NCI-H2081 treated with DMSO at 0.1 percent for 48 hours (cell line): Measurements from ENCODE around the gene GPD2.
A peak's percentile ranks its signal among the peaks of the same experiment; 100 is the strongest.

Experiments used
- DNase-seq: peaks from one replicate; lab custom pipeline; 2025; lab: John Stamatoyannopoulos, UW

The GPD2 gene

DNA sequence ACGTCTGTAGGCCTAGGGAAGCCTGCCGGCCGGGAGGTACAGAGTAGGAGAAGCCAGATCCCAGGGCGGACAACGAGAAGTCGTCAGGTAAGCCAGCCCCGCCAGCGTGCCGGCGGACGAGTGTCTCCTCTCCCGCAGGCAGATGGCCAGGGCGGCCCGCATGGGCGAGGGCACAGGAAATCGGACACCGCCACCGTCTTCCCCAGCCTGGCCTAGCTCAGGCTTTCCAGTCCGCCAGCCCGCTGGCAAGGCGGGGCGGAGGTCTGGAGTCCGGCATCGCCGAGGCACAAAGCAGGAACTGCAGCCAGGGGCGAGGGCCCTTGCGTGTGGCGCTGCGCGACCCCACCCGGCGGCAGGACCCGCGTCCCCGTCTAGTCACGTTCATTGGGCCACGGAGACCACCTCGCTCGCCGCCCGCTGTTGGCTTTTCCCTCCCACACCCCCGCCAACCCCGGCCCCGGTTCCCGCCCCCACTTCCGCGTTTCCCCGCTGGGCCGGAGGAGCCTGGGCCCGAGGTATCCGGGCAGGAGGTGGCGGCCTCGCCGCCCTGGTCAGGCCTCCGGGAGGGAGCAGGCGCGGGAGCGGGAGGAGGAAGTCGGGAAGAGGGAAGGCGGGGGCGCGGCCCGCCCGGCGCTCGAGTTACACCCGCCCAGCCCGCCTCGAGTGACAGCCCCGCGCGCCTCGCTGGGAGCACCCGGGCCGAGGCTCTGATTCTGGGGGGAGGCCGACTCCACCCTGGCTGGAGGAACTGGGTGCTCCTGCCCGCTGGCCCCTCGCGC is at the start of gene GPD2:
GPD2 (plus strand) TSS at position 662 of the 779 bp plus-strand sequence. CDS start 39,727 bp downstream, outside the sequence.
- no peak for DNase-seq

DNA sequence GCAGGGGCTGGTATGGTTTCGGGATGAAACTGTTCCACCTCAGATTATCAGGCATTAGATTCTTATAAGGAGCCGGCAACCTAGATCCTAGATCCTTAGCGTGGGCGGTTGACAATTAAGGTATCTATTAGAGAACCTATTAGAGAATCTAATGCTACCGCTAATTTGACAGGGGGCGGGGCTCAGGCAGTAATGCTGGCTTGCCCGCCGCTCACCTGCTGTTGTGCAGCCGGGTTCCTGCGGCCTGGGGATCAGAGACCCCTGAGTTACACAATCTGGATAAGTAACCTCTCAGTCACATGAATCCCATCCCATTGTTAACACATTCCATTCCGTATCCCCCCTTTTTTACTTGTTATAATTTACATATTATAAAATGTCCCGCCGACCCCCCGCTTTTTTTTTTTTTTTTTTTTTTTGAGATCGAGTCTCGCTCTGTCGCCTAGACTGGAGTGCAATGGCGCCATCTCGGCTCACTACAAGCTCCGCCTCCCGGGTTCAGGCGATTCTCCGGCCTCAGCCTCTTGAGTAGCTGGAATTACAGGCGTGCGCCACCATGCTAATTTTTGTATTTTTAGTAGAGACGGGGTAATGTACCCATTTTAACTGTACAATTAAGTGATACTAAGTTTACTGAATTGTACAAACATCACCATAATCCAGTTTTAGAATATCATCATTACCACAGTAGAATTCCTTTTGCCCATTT is 42.0 kb upstream of the GPD2 start:
- DNase-seq = no peak

DNA sequence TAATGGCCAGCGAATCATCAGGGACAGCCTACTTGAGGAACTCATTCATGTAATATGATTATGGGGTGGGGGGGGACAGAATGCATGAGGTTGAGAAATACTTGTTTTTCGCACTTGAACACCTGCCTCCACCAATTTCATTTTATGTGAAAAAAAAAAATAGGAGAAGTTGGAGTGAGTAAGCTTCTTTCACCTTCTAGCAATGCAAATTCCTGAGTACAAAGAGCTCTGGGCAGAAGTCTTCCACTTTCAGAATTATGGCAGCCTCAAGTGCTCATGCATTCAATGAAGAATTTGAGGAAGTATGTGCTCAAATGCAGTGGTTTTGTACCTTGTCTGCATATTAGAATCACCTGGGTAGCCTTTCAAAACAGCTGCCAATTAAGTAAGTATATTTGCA is 40.1 kb upstream of the GPD2 start:
- DNase-seq = no peak

DNA sequence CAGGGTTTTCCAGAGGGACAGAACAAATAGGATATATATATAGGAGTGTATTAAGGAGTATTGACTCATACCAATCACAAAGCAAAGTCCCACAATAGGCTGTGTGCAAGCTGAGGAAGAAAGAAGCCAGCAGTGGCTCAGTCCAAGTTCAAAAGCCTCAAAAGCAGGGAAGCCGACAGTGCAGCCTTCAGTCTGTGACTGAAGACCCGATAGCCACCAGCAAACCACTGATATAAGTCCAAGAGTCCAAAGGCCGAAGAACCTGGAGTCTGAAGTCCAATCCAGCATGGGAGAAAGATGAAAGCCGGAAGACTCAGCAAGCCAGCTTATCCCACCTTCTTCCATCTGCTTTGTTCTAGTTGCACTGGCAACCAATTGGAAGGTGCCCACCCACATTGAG is 39.0 kb upstream of the GPD2 start:
- DNase-seq = no peak

DNA sequence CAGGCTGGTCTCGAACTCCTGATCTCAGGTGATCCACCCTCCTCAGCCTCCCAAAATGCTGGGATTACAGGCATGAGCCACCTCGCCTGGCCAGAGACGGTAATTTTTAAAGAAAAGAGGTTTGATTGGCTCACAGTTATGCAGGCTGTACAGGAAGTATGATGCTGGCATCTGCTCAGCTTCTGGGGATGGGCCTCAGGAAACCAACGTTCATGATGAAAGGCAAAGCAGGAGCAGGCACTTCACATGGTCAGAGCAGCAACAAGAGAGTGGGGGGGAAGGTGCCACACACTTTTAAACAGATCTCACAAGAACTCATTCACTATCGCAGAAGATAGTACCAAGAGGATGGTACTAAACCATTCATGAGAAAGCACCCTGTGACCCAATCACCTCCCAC is 38.0 kb upstream of the GPD2 start:
- DNase-seq = no peak

DNA sequence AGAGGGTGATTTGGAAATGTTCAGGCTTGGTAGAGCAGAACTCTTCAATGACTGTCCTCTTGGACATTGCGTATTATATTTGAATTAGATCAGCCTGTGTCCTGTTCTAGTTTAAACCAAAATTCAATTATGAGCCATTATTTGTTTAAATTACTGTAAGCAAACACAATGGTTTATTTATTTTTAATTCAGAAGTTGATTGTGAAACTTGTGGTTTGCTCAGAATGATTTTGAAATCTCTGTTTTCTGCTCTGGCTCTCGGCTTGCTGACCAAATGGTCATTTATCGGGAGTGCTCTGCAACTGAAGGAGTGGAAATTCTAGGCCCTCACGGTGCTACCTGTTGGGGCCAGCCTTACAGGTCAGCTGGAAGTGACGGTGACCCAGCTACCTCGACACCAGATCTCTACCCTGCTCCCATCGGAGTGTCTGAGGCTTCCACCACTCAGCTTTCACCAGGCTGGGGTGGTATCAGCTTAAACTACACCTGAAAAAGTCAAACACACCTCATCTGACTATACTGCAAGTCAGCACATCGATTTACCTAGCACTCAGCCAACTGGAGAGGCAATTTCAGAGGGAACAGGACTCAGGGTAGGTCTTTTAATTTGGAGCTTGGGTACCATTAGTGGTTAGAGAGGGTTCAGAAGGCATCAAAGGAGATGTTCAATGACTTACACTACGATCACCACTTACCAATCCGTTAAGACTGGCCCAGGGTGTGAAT is 36.8 kb upstream of the GPD2 start:
- DNase-seq = no peak

DNA sequence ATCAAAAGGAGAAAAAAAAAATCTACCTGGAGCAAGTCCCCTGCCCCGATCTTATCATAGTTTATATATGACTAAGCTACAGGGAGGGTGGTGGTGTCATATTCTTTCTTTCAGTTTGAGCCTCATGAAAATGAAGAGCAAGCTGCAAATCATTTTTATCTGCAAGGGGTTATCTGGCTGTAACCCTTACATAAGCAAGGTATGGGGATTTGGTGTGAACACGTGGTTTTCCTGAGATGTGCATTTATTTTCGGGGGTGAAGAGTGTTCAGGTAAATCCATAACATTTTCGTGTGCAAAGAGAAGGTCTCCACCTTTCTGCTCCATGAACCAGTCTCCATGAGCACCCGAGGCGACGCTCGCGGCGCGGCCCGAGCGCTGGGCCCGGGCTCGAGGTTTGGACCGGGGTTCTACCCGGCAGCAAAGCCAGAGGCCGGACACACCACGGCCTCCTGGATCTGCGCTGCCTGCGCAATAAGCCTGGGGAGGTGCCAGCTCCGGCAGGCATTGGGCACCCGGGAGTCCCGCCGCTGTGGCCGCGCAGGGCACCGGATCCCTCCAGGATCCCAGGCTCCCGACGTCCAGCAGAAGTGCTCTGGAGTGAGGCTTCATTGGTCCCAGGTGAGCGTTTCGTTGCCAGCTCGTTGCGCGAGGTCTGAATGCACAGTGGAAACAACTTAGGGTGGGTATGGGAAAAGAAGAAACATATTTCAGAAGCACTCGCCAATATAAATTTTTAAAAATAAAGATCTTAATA is 36.1 kb upstream of the GPD2 start:
- DNase-seq = peak; percentile 67

DNA sequence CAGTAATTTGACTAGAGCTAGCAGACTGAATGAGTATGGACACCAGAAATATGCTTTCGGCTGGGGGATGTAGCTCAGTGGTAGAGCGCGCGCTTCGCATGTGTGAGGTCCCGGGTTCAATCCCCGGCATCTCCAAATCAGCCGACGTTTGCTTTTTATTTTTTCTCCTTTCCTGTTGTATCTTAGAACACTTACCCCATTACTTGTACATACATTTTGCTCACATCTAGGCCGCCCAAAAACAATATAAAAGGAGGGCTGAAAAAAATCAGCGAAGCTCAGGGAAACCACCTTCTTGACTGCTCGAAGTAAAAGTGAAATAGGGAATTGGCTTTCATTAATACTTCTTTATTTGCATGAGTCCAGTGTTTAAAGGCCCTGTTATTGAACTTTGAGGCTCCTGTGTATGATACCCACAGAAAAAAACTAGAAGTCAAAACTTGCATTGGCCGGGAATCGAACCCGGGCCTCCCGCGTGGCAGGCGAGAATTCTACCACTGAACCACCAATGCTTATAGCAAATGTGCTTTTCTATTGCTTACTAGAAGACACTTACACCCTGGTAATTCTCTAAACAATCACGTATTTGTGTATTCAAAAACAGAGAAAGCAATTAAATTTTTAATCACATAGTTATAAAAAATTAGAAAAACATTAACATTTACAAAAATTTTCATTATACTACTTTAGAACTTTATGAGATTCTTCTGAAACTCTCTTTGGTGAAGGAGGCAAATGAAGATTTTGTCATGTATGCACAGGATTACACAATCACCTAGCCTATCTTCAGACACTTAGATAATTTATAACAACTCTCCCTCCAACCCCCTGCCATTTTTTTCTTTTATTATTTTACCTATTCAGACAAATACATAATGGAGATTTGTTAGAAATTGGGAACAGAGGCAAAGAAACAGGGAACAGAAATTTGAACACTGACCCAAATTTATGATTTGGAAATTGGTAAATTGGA is 35.2 kb upstream of the GPD2 start:
- DNase-seq = peak; percentile 62

DNA sequence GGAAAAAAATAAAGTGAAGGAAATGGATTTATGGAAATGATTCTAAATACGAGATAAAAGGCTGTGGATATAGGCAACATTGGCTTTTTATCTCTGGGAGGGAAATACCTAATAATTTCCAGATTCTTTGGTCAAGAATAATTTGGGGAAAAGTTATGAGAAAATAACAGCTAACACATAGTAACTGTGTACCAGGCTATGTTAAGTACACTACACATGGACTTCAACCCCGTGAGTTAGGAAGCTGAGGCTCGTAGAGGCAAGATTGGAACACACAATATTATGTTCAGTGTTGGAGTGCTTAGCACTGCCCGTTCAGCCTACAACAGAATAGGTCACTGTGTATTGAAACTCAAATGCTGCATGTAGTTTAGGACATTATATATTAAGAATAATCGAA is 34.3 kb upstream of the GPD2 start:
- no peak for DNase-seq

DNA sequence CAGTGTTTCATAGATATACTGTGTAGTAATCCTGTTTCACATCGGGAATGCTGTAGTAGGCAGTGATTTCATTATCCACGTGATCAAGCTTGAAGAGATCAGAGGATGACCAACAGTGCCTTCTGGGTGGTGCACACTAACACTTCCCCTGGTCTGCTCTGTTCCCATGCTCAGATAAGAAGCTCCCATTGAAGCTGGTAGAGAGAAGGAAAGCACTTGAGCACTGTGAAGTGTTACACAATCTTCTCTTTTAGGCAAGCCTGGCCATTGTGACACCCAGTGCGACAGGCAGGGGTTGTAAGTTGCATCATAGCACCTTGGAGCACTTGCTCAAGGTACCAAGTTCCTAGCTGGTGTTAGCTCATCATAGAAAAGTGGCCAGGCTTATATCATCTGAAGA is 30.6 kb upstream of the GPD2 start:
- no peak for DNase-seq

DNA sequence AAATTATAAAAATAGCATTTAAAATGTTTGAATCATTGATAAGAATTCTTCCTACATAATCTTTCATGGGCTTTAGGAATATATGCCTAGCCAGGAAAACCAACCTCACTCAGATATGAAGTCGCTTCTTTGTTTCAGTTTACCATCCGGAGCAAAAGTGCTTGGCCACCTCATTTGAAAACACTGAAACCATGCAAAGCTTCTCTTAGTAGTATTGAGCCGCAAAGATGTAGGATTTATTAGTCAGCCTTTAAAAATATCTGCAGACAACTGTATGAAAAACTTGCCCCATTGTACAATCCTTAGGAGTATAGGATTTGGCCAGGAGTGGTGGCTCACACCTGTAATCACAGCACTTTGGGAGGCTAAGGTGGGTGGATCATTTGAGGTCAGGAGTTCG is 24.3 kb upstream of the GPD2 start:
- no peak for DNase-seq

DNA sequence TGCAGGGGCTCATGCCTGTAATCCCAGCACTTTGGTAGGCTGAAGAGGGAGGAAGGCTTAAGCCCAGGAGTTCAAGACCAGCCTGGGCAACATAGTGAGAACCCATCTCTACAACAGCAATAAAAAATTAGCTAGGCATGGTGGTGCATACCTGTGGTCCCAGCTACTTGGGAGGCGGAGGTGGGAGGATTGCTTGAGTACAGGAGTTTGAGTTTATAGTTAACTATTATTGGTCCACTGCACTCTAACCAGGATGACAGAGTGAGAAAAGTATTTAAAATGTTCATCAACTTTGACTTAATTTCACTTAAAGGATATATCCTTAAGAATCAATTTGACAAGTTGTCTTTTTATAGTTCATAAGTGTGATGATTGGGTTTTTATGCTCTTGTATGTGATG is 14.3 kb upstream of the GPD2 start:
- no peak for DNase-seq

DNA sequence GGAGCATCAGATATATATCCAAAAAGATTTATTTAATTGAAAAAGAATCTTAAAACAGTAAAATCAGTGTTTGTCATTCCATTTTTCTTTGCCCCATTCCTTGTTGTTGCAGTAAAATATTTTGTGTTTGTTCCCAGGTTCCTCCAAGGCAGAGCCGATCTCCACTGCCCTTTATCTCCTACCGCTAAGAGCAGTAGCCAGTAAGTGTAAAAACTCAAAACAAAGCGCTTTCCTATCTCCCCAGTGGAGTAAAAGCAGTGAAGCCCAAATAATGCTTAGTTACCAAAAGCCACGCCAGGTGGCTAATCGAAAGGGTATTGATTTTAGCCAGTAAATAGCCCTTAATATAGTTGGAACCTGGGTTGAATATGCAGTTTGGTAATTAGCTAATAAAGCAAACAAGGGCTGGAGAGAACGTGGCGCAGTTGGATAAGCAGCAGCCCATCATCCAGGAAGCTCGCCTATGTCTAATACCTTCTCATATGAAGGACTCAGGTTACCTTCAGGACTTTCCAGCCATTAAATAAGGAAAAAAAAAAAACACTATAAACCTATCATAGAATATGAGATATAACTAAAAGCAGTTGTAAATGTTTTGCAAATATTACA is 12.4 kb upstream of the GPD2 start:
- DNase-seq = no peak

DNA sequence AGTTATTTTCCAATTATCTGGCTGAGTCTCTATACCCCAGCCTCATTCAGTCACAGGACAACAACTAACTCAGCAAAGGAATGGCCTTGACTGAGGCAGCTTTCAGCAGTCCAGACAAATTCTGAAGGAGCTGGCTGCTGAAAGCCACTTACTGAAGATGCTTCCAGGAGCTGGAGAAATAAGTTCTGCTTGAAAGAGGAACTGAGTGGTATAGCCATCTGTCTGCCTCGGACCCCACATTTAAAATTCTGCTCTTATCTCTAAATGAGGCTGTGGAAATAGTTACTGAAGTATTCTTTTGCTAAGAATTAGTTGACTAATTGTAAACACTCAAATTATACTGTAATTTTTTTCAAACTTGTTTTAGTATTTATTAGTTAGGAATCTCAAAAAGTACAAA is 9.1 kb upstream of the GPD2 start:
- DNase-seq = no peak

DNA sequence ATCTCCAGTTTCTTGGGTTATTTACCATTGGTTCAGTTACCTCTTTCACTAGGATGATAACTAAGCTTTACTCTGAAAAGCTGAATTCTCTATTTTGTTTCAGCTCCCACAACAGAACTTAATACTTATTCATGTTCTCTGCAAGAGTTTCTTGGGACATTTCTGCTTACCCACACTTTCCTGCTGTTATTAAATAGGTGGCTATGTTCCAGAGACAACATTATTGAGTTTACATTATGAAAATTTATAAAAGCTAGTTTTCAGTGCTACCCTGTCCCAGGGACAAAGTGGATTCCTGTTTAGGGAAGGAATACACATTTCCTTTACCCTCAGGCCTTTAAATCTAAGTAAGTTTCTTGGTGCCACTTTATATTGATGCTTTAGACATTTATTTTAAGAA is 7.0 kb upstream of the GPD2 start:
- DNase-seq = no peak

DNA sequence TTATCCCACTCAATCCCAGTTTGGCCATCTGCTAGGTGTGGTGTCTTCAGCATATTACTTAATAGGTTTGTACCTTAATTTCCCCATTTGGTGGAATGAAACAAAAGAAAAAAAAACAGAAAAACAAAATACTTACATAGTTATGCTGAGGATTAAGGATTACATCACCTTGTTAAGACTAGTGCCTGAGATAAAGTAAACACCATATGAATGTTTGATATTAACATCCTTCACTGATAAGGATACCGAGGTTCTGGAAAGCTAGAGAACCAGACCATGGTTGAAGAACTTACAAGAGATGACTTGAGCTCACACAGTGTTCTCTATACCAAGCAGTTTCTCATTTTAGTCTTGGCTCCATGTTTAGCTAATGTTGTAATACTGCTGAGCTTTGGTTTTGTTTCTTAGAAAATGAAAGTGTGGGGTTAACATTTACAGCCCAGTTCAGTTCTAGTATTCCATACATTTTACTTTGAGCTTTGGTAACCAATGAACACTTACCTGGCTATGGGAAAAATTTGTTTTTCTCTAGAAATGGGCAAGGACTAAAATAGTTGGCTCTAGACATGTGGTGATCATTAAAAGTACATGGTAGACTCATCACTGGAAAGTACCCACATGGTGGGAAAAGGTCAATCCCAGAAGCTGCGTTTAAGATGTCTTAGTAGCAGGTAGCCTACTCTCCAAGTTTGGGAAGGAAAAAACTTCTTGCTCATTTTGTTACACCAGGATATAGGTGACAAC is 5.8 kb upstream of the GPD2 start:
- DNase-seq = no peak

DNA sequence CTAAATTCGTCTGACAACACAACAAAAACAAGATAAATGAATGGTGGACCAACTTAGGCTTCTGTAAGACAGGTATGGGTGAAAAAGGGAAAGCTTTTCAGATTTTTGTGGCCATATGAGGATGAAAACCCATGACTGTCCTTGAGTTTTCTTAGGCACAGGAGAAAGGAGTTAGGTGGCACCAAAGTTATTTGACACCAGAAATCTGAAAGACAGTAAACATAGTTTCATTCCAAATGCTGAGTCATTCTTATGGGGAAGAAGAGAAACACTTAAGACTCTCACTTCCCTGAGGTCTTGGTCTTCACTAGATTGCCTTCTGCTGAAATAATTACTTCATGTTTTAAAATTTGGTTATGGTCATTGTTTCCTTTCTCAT is 5.2 kb upstream of the GPD2 start:
- no peak for DNase-seq

DNA sequence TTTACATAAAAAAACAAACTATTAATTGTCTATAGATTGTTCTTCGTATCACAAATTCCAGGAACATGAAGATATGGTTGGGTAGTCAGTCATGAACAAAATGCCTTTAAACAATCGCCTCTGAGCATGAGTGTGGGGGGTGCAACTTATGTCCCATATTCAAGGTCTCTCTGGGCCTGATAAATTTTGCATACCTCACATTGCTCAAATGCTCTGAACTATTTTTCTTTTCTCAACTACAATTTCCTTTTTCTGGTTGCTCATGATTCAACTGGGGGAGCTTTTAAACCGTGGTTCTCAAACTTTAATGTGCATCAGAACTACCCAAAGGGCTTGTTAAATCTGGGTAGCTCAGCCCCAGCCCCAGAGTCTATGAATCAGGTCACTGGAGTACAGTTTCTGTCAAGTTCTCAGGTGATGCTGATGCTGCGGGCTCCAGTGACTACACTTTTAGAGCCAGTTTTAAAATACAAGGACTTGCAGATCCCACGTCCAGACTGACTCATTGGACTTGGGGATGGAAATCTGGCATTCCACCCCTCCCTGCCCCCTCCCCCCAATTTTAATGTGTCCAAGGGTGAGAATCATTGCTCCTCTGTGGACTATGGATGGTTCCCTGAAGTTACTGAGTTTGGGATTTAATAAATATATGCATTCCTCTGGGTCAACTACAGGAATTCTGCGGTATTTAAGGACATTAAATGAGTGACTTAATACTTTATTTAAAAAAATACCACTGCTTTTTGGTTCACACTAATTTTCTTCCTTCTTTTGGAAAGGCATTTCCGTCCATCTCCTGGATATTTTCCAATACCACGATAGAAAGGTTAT is 1.5 kb upstream of the GPD2 start:
- no peak for DNase-seq

DNA sequence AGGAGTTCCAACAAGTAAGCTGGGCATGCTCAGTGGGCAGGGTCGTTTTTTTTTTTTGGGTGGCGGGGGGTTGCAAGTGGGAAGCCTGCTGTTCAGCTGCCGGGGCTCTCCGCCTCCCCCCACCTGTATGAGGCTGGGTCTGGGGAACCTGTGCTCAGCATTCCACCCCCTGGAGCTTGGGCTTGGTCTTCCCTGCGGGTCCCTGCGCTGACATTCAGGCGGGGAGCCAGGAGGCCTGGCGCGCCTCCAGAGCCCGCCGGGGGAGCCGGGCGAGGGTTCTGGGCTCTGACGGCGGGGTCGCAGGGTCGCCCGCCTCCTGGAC is 822 bp upstream of the GPD2 start:
- DNase-seq = no peak
